GM18526 (cell line): ENCODE measurements around the gene POLDIP2.

ENCODE experiments used
- POLR2A ChIP-seq: IDR thresholded peaks from 3 replicates; pipeline ENCODE4 v1.6.1; 2011; ENCODE audit not compliant: insufficient read length; ENCODE audit errors: extremely low read depth

The POLDIP2 gene, protein sequence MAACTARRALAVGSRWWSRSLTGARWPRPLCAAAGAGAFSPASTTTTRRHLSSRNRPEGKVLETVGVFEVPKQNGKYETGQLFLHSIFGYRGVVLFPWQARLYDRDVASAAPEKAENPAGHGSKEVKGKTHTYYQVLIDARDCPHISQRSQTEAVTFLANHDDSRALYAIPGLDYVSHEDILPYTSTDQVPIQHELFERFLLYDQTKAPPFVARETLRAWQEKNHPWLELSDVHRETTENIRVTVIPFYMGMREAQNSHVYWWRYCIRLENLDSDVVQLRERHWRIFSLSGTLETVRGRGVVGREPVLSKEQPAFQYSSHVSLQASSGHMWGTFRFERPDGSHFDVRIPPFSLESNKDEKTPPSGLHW

DNA sequence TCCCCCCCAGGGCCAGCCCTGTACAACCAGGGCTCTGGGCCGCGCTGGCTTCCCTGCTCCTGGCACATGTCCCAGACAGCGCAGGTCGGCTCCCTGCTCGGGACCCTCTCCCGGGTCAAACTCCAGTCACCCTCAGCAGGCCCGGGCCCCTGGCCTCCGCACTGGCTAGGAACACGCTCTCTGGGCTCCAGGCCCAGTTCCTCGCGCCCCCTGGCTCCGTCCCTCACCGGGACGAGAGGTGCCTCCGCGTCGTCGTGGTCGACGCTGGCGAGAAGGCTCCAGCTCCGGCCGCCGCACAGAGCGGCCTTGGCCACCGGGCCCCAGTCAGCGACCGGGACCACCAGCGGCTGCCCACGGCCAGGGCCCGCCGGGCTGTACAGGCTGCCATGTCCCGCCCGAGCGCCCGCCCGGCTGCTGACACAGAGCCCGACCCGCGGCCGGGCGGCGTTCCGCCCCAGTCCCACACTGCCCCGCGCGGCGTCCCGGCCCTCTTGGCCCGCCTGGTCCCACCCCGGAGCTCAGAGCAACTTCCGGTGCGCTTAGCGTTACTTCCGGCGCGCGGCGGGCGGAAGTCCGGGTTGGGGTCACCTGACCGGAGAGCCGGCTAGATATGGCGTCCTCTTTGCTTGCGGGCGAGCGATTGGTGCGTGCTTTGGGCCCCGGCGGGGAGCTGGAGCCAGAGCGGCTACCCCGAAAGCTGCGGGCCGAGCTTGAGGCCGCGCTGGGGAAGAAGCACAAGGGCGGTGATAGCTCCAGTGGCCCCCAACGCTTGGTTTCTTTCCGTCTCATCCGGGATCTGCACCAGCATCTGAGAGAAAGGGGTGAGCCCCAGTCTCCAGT lies at the start of gene POLDIP2:
TSS of gene POLDIP2 (minus strand) at position 467 of the 840 bp plus-strand sequence. CDS start at position 388, 79 bp downstream.
- peak; percentile 97 for TF ChIP-seq POLR2A

DNA sequence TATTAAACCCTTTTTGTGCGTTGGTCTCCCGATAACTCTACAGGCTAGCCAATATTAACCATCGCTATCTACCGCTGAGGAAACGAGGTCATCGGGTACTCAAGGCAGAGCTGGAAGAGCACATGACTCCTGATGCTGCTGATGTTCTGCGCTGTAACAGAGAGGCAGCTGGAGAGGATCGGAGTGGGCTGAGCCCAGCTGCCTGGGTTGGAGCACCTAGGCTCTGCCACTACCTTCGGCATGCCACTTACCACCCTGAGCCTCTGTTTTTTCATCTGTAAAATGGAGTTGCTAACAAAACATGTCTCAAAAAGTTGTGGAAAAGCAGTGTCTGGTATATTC lies 49.1 kb upstream of the POLDIP2 start:
- no peak for TF ChIP-seq POLR2A

DNA sequence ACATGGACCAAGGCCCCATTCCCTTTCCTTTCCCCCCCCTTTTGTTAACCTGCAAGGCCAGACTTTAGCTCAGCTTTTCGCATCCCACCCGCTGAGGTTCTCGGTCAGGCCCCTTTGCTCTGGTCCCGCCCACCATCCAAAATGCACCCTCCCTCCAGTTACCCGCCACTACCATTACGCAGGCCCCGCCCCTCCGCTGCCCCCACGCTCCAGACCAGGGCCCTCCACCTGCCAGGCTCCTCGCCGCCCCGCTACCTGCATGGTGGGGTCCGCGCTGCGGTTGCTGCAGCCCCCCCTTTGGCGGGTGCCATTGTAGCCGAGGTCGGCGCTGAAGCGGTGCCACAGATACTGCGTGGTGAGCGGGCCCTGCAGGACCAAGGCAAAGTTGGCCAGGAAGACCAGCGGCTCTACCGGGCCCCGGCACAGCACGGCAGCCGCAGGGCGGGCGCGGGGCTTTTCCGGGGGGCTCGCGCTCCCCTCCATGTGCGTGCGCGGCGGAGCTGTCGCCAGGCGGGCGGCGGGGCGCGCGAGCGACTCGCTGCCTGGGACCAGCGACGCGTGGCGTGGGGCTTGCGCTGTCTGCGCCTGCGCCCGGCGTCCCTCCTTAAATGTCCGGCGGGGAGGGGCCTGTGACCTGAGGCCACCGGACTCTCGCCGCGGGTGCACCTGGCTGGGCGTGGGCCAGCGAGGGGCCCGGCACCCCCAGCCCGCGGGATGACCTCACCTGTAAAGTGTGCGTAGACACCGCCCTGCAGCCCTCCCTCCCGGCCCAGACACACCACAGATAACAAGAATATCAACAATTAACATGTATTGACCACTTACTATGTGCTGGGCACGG lies 48.5 kb upstream of the POLDIP2 start, which contains the start of gene SLC46A1:
TSS of gene SLC46A1 (minus strand) at position 581 of the 841 bp plus-strand sequence. CDS start at position 483, 98 bp downstream.
- peak; percentile 66 for TF ChIP-seq POLR2A

DNA sequence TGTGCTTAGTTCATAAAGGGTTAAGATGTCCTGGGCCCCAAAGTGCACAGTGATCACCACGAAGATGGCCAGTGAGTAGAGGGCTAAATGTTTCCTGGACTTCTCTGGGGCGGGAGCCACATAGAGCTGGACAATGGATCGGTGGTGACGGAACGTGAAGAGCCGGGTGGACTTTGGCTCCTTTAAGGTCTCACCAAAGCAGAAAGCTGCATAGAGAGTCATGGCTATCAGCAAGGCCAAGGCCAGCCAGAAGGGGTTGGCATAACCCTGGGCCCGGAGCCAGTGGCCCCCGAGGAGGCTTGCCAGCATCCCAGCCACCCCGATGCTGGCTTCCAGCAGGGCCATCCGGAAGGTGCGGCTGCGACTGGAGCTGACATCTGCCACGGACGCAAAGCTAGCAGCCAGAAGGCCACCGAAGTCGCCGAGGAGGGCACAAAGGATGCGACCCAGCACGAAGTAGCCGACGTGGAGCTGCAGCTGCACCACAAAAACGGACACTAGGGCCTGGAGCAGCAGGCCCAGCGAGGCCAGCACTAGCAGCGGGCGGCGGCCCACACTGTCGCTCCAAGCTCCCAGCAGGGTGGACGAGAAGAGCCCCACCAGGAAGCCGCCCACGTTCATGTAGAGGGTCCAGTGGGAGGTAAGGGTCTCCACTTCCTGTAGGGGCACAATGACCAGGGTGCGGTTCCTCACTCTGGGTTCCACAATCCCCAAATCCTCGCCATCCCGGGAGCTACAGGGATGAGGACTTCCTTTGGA lies 47.7 kb upstream of the POLDIP2 start:
- no peak for TF ChIP-seq POLR2A

DNA sequence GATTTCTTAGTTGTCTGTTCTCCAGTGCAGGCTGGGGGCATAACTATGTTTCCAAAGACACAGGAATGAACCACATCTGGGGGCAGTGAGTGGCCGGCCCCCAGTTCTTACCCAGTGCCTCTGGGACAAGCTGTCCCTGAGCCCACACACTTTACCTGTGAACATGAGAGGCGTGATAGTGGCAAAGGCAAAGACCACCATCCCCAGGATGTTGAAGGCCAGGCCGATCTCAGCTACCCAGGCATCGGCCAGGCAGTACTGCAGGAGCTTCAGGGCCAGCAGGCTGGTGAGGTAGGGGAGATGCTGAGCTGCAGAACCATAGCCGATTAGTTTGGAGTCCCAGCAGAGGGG lies 47.1 kb upstream of the POLDIP2 start:
- TF ChIP-seq POLR2A, result no peak

DNA sequence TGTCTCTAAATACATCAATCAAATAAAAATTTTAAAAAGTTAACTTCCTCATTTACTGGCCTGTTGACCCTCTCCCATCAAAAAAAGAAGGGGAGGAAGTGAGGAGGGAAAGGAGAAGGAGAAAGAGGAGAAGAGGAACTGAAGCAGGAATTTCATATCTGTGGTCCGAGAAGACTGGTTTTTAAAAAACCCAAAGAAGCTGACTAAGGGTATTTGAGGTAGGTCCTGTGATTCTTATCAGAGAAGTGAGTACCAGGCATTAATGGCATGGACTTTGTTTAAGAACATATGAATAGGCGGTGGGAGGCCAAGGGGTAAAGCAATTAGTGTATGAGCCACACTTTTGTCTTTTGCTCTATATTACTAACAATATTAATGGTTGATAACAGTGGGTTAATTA lies 46.7 kb upstream of the POLDIP2 start:
- TF ChIP-seq POLR2A, result no peak

DNA sequence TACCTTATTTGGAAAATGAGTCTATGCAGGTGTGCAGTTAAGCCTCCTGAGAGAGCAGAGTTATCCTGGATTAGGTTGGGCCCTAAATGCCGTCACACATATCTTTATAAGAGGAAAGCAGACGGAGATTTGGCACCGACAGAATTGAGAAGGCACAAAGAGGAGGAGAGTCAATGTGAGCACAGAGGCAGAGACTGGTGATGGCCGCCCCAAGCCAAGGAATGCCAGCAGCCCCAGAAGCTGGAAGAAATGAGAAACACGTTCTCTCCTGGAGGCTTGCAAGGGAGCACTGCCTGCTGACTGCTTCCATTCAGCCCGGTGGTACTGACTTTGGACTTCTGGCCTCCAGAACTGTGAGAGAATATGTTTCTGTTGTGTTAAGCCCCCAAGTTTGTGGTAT lies 45.5 kb upstream of the POLDIP2 start:
- no peak for TF ChIP-seq POLR2A

DNA sequence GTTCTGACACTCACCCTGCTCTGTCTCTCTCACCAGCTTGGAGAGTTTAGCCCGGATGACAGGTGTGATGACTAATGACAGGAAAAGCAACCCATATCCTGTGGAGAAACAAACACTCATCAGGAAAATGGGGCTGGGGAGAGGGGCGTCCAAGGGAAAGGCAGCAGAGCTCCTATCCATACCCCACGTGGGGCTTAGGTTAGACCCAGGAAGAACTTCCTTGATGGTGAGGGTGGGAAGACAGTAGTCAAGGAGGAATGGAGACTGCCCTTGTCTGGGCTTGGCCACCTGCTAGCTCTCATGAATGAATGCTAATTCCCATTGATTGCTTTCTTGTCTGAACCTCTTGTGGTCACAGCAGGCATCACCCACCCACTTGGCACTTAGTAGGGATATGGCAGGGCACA lies 44.9 kb upstream of the POLDIP2 start:
- TF ChIP-seq POLR2A, result no peak

DNA sequence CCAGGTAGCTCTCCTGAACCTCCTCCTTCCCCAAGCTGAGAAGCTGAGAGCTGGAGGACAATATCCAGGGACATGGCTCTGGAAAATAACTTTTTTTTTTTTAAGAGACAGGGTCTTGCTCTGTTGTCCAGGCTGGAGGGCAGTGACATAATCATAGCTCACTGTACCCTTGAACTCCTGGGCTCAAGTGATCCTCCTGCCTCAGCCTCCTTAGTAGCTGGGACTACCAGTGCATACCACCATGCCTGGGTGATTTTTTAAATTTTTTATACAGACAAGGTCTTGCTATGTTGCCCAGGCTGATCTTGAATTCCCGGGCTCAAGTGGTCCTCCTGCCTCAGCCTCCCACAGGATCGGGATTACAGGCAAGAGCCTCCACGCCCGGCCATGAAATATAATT lies 42.5 kb upstream of the POLDIP2 start:
- no peak for TF ChIP-seq POLR2A

DNA sequence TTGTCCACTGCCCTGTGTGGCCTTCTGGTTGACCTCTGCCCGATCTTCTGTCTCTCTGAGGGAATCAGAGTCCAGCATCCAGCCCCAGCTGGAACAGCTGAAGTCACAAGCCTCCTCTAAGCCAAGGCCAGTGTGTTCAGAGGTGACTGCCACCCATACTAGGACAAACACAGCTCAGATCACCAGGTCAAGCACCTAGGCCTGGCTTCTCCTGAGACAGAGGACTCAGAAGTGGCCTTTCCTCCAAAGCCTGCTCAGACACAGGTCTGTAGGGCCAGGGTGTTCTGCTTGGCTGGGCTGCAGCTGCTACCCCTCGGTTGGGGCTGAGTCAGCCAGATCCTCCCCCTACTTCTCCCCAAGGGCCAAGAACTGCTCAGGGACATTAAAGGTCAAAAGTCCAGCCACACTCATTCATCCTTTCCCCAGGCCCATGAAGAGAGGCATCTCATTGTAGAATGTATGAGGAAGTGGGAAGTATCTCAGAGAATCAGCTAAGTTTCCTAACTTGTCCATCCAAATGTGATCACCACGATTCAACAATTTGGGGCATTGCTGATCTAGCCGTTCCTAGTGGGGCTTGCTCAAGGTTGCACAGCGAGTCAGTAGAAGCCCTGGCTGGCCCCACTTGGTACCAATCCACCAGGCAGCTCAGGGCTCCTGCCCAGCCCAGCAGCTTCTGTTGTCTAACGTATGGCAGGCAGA lies 41.1 kb upstream of the POLDIP2 start:
- TF ChIP-seq POLR2A, result no peak

DNA sequence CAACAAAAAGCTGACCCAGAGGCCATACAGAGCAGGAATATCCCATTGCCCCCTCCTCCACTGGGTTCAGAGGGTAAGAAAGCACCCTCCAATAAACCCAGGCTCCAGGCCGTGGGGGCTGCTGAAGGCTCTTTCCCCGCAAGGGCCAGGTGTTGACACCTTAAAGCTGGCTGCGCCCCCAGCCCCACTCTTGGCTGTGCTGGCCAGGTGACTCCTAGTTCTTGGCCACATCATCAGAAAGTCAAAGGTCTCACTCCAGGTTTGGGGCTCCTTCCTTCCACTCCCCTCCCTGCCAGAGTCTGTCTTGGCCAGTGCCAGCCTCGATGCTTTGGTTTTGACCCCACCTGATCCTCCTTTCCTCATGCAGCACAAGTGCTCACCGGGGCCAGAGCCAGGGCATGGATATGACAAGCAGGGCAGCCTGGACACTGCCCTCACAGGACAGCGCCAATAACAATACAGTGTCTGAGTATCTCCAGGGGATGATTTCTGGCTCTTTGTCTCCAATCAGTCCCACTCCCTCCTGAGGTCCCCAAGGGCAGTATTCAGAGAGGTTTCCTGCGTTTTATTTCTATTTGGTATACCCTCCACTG lies 40.5 kb upstream of the POLDIP2 start:
- TF ChIP-seq POLR2A, result no peak

DNA sequence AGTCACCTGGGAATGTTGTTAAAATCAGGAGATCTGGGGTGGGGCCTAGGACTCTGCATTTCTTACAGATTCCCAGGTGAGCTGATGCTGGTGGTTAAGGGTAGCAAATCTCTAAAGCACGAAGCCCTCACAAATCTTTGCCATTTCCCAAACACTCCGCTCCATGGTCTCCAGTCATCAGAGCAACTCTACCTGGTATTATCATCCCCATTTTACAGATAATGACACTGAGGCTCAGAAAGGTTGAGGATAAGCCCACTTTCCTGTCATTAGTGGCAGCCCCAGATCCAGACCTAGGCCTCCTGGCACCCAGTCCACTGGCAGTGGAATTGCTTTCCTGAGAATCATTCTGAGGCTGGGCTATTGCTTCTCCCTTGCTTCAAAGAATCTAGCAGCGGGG lies 39.9 kb upstream of the POLDIP2 start:
- TF ChIP-seq POLR2A, result no peak

DNA sequence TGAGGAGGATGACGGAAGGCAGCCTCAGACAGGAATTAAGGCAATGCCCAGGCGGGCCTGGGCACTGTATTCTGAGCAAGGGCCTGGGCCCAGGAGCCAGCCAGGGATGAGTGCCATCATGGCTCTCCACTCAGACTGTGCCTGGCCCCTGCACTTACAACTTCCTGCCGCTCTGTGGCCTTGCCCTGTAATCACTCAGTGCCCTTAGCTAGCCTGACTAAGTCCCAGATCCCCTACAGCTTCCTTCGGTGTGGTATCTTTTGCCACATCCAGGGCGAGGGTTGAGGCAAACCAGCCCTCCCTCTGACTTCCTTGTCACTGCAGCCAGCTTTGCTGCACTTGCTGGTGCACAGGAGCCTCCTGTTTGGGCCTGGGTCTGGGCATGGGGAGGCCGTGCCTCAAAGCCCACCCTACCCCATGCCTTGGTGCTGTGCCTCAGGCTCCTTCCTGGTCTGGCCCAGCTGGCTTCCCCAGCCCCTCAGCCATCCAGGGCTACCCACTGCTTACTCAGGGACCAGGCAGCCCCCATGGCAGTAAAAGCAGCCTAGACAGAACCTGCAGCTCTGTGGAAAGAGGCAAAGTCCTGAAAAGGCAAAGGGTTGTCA lies 39.4 kb upstream of the POLDIP2 start:
- TF ChIP-seq POLR2A, result no peak
